CD14-positive monocyte (primary cell): ENCODE data around the gene RBM45. TPM values are rescaled to one million over a fixed set of nuclear protein-coding genes. Genes with fewer than 3 reads are reported as not detected.
"Not testable (repeated sequence)": the region's sequence is repeated elsewhere in the genome, so short reads cannot be mapped to it uniquely, and the experiment has no call there.

Experiments
- DNase-seq, 3 donors: peaks; one replicate each; pipeline ENCODE4 v3.0.0-alpha.2; 2011 to 2022
- H2AFZ ChIP-seq: 2 replicates; pipeline ENCODE4 v1.6.0; 2012; ENCODE audit warnings: mild to moderate bottlenecking, low read depth, low read length, inconsistent platforms; ENCODE audit not compliant: insufficient read depth, poor library complexity, severe bottlenecking
- H3K27ac ChIP-seq, 2 donors: 1 replicate in 1 of 2; 2 replicates in 1 of 2; pipeline ENCODE4 v1.5.1; 2012 to 2013; ENCODE audit warnings: low read length in 2 of 2, control low read depth in 1 of 2, inconsistent platforms in 1 of 2, low read depth in 1 of 2, mild to moderate bottlenecking in 1 of 2
- H3K27me3 ChIP-seq, 2 donors: one replicate each; pipeline versions ENCODE4 v1.6.0 to v1.6.1; 2011 to 2013; ENCODE audit warnings: low read length in 2 of 2; ENCODE audit not compliant: control insufficient read depth in 2 of 2, insufficient read depth in 2 of 2
- H3K36me3 ChIP-seq, 2 donors: replicated peaks in 1 of 2; 1 replicate in 1 of 2; 2 replicates in 1 of 2; pipeline versions ENCODE4 v1.5.1 to v1.6.1; 2012 to 2013; ENCODE audit warnings: low read length in 2 of 2, control low read depth in 1 of 2, inconsistent platforms in 1 of 2, mild to moderate bottlenecking in 1 of 2; ENCODE audit not compliant: insufficient read depth in 2 of 2, control insufficient read depth in 1 of 2
- H3K4me1 ChIP-seq, 2 donors: 1 replicate in 1 of 2; 2 replicates in 1 of 2; pipeline versions ENCODE4 v1.5.1 to v1.6.1; 2012 to 2013; ENCODE audit warnings: low read length in 2 of 2, control low read depth in 1 of 2, inconsistent platforms in 1 of 2, mild to moderate bottlenecking in 1 of 2, moderate library complexity in 1 of 2; ENCODE audit not compliant: insufficient read depth in 2 of 2, control insufficient read depth in 1 of 2
- H3K4me2 ChIP-seq: replicated peaks from 2 replicates; pipeline ENCODE3; 2012; ENCODE audit warnings: low read length, moderate library complexity, mild to moderate bottlenecking; ENCODE audit not compliant: poor library complexity, severe bottlenecking; ENCODE audit errors: extremely low read depth
- H3K4me3 ChIP-seq, 3 experiments: fragments of 200-600 bp in 1 of 3; sonication (generic) in 1 of 3; replicated peaks in 1 of 3; 1 replicate in 2 of 3; 2 replicates in 1 of 3; pipeline ENCODE4 v1.5.1; 2011 to 2013; ENCODE audit warnings: low read length in 3 of 3, mild to moderate bottlenecking in 3 of 3, control low read depth in 2 of 3, low read depth in 2 of 3, inconsistent platforms in 1 of 3, moderate library complexity in 1 of 3
- H3K79me2 ChIP-seq: 2 replicates; pipeline ENCODE4 v1.6.0; 2012; ENCODE audit warnings: mild to moderate bottlenecking, control low read depth, inconsistent platforms, low read length, moderate library complexity; ENCODE audit not compliant: insufficient read depth
- H3K9ac ChIP-seq: 2 replicates; pipeline ENCODE4 v1.6.0; 2017; ENCODE audit warnings: low read length, mild to moderate bottlenecking; ENCODE audit not compliant: insufficient read depth, poor library complexity, severe bottlenecking
- H3K9me3 ChIP-seq, 2 donors: replicated peaks in 1 of 2; 1 replicate in 1 of 2; 2 replicates in 1 of 2; pipeline versions ENCODE4 v1.5.1 to v1.6.1; 2012 to 2013; ENCODE audit warnings: low read length in 2 of 2, control low read depth in 1 of 2; ENCODE audit not compliant: control insufficient read depth in 1 of 2, insufficient read depth in 1 of 2
- H4K20me1 ChIP-seq: 2 replicates; pipeline ENCODE4 v1.6.0; 2012; ENCODE audit warnings: mild to moderate bottlenecking, low read length, control low read depth, moderate library complexity; ENCODE audit not compliant: insufficient read depth
- H3K27ac Mint-ChIP-seq, 7 donors: one replicate each; pipeline ENCODE4 v1.8.0; 2020; ENCODE audit warnings: mild to moderate bottlenecking in 7 of 7, mixed read lengths in 7 of 7, moderate library complexity in 6 of 7, inconsistent platforms in 2 of 7
- H3K27me3 Mint-ChIP-seq, 3 donors: one replicate each; pipeline ENCODE4 v1.8.0; 2021 to 2022; ENCODE audit warnings: low read depth in 3 of 3, mild to moderate bottlenecking in 3 of 3, mixed read lengths in 3 of 3, moderate library complexity in 3 of 3, inconsistent platforms in 1 of 3
- H3K36me3 Mint-ChIP-seq, 2 donors: one replicate each; pipeline ENCODE4 v1.8.0; 2020; ENCODE audit warnings: mixed read lengths in 2 of 2, inconsistent platforms in 1 of 2, mild to moderate bottlenecking in 1 of 2
- H3K4me1 Mint-ChIP-seq: one replicate; pipeline ENCODE4 v1.8.0; 2020; ENCODE audit warnings: mild to moderate bottlenecking, mixed read lengths
- H3K4me3 Mint-ChIP-seq, 2 donors: one replicate each; pipeline ENCODE4 v1.8.0; 2020; ENCODE audit warnings: mild to moderate bottlenecking in 2 of 2, mixed read lengths in 2 of 2, moderate library complexity in 1 of 2
- H3K9me3 Mint-ChIP-seq, 7 donors: one replicate each; pipeline ENCODE4 v1.8.0; 2020 to 2022; ENCODE audit warnings: mixed read lengths in 7 of 7, mild to moderate bottlenecking in 6 of 7, moderate library complexity in 6 of 7, inconsistent platforms in 2 of 7
- CTCF ChIP-seq: fragments of 200-600 bp; IDR thresholded peaks from one replicate; pipeline ENCODE4 v1.8.0; 2022; ENCODE audit warnings: antibody characterized with exemption, mild to moderate bottlenecking
- WGBS: methylation state at CpG from one replicate; pipeline ENCODE4 v1.1.5; 2013; ENCODE audit warnings: missing lambda C conversion rate; ENCODE audit not compliant: insufficient coverage; 5-methylcytosine and 5-hydroxymethylcytosine counted together
- intact Hi-C, 2 donors: fragments of 100-400 bp; cut with micrococcal nuclease; formaldehyde crosslinking; loops; one replicate each; pipeline versions ENCODE4 v1.15.0 to v1.15.1; 2023
- polyA plus RNA-seq, 3 donors: library from polyadenylated mRNA; depleted of rRNA in 1 of 3; unstranded in 2 of 3; stranded (reverse) in 1 of 3; fragments of 300-500 nt in 2 of 3; fragments of >200 nt in 1 of 3; fragmentation: Illumina TruSeq in 2 of 3; gene quantifications; 1 replicate in 2 of 3; 2 replicates in 1 of 3; pipeline ENCODE4 v1.2.3, GENCODE V29; 2012 to 2021

The RBM45 gene
- polyA plus RNA-seq, 3 donors = 5.7 to 6.6 (median 5.9) TPM

GRCh38 chr2:178152977-178153376 is 40.7 kb downstream of the RBM45 start:
- Histone ChIP-seq H3K79me2 (no peaks in the 10 kb centered on the region), H3K4me3 (no peak overlapping the region), H4K20me1 (no peaks in the 10 kb centered on the region), H3K36me3 (no peaks in the 10 kb centered on the region), H3K4me1 (no peaks in the 10 kb centered on the region), H3K4me2 (no peak overlapping the region), H2AFZ (no peak overlapping the region), H3K27me3 (no peaks in the 10 kb centered on the region), H3K9ac (no peak overlapping the region), H3K27ac (no peak overlapping the region), H3K9me3 (peaks cover 0 to 6% of the 10 kb centered on the region in 2 donors)
- WGBS = no CpG with 5 or more reads among the region's 1 CpG
- intact Hi-C loops = no loop called here
- Mint-ChIP-seq H3K27ac (no peak overlapping the region), H3K9me3 (peaks cover 2 to 18% (median 8%) of the 10 kb centered on the region in 7 donors), H3K4me1 (no peaks in the 10 kb centered on the region), H3K36me3 (no peaks in the 10 kb centered on the region), H3K27me3 (peaks cover 0 to 2% (median 0%) of the 10 kb centered on the region in 3 donors), H3K4me3 (no peak overlapping the region)
- DNase-seq = no peak
- TF ChIP-seq CTCF = no peak

GRCh38 chr2:178153878-178154277 is 41.6 kb downstream of the RBM45 start:
- H3K79me2 ChIP-seq, H3K4me1 Mint-ChIP-seq, H3K27ac Mint-ChIP-seq, H3K27ac ChIP-seq, H3K27me3 ChIP-seq, H3K9ac ChIP-seq, H3K36me3 Mint-ChIP-seq, H4K20me1 ChIP-seq, H3K4me3 ChIP-seq, H3K4me1 ChIP-seq, H3K4me2 ChIP-seq, H3K36me3 ChIP-seq, H3K9me3 ChIP-seq, DNase-seq, intact Hi-C loops, H3K27me3 Mint-ChIP-seq, H3K4me3 Mint-ChIP-seq, H2AFZ ChIP-seq: not testable (repeated sequence)
- no CpG with 5 or more reads among the region's 1 CpG for WGBS
- peaks cover 2 to 18% (median 8%) of the 10 kb centered on the region in 7 donors for H3K9me3 Mint-ChIP-seq
